Subcutaneous adipose tissue (tissue), 4 donors: Measurements from ENCODE around the gene NR1H4. TPM values are rescaled to one million over a fixed set of nuclear protein-coding genes. Genes with fewer than 3 reads are reported as not detected.

ENCODE experiments used
- total RNA-seq, 4 donors: library from RNA; depleted of rRNA; stranded (reverse); fragments of >200 nt; gene quantifications; one replicate each; pipeline ENCODE4 v1.1.0, GENCODE V29; 2016
- TF ChIP-seq, protein P1 (sequence below): fragments of 450-650 bp; IDR thresholded peaks from one replicate; pipeline ENCODE4 v1.5.1; 2016; ENCODE audit warnings: low read depth, mild to moderate bottlenecking, control low read depth, antibody characterized with exemption, moderate library complexity

Gene NR1H4
- not detected for total RNA-seq

DNA sequence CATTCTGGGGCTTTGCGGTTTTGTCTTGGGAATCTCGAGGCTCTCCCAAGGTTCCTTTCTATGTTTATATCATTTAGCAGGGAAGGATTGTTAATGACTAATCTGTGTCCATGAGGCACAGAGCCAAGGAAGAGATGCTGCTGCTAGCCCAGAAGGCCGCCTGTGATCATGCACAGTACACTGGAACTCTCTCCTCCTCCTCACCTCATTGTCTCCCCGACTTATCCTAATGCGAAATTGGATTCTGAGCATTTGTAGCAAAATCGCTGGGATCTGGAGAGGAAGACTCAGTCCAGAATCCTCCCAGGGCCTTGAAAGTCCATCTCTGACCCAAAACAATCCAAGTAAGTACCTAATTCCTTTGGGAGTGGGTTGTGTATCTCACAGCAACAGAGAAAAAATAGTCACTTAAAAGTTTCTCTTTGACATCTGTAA is at the start of gene NR1H4:
Gene NR1H4, plus strand, starts transcription at position 151 of the 435 bp plus-strand sequence. CDS start 19,458 bp downstream, outside the sequence.
- TF ChIP-seq, protein P1, sequence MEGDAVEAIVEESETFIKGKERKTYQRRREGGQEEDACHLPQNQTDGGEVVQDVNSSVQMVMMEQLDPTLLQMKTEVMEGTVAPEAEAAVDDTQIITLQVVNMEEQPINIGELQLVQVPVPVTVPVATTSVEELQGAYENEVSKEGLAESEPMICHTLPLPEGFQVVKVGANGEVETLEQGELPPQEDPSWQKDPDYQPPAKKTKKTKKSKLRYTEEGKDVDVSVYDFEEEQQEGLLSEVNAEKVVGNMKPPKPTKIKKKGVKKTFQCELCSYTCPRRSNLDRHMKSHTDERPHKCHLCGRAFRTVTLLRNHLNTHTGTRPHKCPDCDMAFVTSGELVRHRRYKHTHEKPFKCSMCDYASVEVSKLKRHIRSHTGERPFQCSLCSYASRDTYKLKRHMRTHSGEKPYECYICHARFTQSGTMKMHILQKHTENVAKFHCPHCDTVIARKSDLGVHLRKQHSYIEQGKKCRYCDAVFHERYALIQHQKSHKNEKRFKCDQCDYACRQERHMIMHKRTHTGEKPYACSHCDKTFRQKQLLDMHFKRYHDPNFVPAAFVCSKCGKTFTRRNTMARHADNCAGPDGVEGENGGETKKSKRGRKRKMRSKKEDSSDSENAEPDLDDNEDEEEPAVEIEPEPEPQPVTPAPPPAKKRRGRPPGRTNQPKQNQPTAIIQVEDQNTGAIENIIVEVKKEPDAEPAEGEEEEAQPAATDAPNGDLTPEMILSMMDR = no peak

DNA sequence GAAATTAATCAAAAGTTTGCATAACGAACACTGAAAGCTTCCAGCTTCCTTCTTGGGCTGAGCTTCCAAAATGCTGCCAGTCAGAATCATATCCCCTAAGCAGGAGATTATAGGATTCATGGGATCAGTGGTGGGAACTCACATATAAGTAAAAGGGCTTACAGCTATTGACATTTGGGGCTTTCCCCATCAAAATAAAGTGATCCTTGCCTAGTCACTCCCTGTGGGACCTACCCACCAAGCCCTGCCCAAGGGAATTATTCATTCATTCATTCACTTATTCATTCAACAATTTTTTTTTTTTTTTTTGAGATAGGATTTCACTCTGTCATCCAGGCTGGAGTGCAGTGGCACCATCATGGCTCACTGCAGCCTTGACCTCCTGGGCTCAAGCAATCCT is 47.5 kb upstream of the NR1H4 start:
- TF ChIP-seq, protein P1 = no peak

DNA sequence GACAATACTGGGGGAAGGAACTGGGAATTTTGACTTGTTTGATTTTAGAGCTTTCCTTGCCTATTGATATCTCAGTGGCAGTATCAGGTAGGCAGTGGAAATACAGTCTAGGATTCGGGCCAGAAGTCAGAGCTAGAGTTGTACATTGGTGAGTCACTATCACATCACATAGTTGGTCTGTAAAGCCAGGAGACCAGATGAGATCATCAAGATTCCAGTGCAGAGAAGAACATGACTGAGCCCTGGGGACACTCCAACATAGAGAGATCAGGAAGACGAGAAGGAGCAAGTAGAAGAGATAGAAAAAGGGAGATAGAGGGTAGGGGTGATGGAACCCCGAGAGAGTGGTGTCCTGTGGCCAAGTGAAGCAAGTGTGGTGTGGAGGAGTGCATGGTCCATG is 46.6 kb upstream of the NR1H4 start:
- TF ChIP-seq, protein P1 = no peak

DNA sequence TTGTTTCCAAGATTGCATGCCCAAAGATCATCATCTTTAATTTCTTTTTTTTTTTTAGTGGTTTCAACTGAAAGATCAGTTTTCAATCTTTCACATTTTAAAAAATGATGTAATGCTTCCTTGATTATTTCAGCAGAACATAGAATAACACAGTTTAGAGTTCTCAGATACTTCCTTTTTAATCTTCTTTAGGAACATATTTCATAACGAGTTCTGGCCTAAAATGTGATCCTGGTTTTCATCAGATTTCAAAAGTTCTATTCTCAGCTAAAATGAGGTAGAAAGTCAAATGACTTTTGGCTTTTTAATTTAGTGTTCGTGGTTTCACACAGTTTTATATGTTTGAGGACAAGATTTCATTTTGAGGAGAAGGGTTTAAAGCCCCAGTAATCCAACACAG is 40.0 kb upstream of the NR1H4 start:
- TF ChIP-seq, protein P1 = no peak

DNA sequence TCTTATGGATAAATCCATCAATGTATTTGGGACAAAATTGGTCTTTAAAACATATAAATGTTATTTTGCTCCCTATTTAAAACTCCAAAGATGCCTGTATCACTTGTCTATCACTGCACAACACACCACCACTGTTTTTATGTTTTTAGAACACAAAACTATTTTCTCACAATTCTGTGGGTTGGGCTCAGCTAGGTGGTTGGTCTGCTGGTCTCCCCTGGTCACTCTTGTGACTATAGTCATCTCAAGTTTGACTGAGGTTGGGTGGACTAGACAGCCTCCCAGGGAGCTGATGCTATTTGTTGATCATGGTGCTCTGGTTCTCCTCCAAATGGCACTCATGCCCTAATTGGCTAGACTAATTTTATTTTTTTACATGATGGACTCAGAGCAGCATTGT is 39.5 kb upstream of the NR1H4 start:
- TF ChIP-seq, protein P1 = no peak

DNA sequence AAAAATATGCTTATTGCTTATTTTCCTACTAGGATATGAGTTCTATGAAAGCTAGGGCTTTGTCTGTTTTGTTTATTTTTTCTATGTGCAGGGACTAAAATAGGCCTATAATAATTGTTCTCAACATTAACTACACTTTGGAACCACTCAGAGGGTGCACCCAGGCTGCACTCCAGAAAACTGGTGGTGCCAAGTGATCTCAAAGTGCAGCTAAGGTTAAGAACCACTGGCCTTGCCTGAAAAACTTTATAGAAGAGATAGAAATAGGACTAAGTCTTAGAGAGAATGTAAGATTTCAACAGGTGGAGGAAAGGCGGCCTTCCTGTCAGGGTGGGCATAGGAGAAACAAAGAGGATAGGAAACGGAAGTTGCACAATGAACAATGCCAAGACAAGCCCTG is 37.7 kb upstream of the NR1H4 start:
- TF ChIP-seq, protein P1 = no peak

DNA sequence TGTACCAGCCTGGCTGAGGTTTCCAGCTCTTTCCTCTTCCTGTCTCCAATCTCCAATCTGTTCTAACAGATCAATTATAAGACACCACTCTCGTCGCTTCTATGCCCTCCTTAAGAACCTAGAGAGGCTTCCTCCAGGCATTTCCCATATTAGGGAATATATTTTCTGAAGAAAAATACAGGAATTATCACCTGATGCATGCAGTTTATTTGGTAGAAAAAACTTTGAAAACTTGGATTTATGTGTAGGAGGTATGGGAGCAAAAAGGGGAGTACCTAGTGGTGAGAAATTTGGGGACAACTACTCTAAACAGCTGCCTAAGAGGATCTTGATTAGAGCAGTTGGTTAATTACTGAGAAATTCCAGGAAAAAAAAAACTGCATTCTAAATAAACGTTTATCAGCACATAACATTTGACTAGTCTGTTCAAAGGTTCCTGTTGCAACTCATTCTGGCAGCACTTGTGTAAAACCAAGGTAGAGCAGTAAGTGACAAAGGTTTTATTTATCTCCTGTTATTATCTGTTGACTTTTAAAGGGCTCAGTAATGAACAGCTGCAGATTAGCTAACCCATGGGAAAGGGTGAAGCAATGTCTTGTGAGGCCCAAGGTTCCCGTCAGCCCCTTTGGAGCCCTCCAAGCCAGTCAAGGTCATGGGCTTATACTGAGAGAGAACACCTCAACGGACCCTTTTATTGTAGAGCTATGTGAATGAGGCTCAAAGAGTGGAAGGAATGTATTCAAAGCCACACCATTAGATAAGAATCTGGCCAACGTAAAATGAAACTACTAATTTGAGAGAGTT is 36.4 kb upstream of the NR1H4 start:
- TF ChIP-seq, protein P1 = no peak
